Midbrain (tissue), 1 donor: ENCODE data around the gene EVX2.

Source experiments
- DNase-seq: peaks from one replicate; lab custom pipeline; 2025; lab: John Stamatoyannopoulos, UW

EVX2 gene

DNA sequence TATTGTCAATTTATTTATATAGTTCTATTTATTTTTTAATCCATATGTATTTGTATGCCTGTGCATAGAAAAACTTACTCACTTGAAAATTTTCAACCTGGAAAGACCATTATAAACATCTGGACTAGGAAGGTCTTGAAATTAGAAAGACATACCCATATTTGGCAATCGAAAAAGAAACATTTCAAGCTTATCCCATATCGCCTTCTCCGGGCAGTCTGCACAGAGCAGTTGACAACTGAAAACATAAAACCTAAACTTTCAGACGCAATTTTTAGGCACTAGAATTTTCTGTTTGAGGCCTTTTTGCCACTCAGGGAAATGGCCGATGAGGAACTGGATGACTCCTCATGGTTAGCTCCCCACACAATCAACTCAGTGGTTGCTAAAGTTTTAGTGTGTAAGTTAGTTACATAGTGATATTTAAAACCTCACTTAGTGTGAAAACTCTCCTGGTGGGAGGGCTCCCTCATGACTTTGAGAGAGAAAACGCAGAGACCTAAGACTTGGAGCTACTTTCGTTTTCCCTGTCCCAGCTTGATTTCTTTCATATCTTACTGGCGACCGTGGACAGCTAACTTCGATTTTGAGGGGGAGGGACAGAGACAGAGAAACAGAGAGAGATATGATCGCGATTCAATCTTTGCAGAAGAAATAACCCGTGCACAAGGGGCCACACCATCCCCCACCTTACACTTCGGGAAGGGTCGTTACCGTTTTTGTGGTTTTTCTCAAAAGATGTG, 12.7 kb upstream of the EVX2 start:
- no peak for DNase-seq

DNA sequence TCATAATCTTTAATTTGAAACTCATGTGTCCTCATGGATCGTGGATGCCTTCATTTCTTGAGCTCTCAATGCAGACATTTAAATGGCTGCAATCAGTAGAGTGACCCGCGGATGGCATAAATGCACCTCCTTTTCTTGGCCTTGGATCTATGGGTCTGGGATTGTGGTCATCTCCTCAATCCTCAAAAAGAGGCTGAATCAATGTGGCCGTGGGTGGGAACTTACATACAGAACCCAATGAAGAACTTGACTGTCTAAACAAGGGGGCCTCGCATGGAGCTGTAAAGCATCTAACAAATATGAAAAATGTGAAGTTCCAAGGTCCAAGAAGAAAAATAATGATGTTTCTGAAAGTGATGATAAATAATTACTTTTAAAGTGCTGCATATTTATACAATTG, 11.7 kb upstream of the EVX2 start:
- DNase-seq: no peak

DNA sequence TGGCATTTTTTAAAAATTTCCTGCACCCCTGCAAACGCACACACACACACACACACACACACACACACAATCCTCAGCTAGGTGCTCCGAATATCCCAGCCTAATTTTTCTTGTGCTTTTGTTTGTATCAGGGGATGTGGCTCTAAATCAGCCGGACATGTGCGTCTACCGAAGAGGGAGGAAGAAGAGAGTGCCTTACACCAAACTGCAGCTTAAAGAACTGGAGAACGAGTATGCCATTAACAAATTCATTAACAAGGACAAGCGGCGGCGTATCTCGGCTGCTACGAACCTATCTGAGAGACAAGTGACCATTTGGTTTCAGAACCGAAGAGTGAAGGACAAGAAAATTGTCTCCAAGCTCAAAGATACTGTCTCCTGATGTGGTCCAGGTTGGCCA, 10.6 kb upstream of the EVX2 start:
- DNase-seq: no peak

DNA sequence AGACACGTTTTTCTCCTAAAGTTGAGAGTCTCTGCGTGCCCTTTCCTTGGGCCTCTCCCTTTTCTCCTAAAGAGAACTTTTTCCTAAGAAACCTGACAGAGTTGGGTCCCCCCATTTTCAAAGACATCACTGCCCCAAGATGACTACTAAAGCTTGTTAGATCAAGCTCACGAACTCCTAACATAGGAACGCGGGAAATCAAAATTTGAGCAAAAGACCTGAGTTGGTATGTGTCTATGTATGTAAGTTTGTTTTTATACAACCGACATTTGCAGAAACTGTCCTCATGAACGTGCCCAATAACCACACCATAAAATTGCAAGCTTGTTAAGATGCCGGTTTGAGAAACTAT, 10.1 kb upstream of the EVX2 start:
- no peak for DNase-seq

DNA sequence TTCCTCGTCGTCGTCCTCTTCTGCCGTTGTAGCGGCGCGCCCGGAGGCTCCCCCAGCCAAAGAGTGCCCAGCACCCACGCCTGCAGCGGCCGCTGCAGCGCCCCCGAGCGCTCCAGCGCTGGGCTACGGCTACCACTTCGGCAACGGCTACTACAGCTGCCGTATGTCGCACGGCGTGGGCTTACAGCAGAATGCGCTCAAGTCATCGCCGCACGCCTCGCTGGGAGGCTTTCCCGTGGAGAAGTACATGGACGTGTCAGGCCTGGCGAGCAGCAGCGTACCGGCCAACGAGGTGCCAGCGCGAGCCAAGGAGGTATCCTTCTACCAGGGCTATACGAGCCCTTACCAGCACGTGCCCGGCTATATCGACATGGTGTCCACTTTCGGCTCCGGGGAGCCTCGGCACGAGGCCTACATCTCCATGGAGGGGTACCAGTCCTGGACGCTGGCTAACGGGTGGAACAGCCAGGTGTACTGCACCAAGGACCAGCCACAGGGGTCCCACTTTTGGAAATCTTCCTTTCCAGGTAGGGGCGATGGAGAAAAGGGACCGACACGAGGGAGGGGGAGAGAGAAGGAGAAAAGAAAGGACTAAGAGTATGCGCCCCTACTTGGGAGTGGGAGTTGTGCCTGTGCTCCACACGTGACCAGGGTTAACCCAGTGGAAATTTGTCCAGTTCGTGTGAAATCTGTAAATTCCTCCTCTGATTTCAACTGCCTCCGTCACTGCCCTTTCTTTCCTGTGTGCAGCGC, 9.6 kb upstream of the EVX2 start:
- no peak for DNase-seq

DNA sequence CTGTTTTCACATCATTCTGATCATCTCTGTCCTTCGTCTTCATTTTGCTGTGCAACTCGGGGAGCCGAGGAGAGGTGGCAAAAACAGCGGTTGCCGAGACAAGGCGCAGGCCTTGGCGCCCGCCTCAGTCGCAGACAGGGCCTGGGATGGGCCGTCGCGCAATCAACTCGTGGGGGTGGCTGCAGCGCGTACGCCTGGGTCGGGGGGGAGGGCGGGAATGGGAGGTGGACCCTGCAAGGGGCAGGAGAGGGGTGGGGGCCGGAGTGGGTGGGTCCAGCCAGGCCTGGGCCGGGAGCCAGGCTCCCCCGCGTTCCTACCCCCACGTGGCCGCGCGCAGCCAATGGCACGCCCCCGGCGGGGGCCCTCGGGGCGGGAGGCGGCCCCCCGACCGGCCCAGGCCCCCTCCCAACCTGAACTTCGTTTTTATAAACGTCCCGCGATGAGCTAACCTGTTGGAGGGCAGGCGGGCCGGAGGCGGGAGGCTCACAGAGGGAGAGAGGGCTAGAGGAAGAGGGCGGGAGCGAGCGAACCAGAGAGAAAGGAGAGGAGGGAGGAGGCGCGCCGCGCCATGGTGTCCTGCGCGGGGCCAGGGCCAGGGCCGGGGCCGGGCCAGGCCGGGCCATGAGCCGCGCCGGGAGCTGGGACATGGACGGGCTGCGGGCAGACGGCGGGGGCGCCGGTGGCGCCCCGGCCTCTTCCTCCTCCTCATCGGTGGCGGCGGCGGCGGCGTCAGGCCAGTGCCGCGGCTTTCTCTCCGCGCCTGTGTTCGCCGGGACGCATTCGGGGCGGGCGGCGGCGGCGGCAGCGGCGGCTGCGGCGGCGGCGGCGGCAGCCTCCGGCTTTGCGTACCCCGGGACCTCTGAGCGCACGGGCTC, 8.7 kb upstream of the EVX2 start, which contains the start of gene HOXD13:
Gene HOXD13, plus strand, starts transcription at position 452 of the 875 bp plus-strand sequence. Its CDS starts 170 bp downstream, at position 622.
- DNase-seq: no peak

DNA sequence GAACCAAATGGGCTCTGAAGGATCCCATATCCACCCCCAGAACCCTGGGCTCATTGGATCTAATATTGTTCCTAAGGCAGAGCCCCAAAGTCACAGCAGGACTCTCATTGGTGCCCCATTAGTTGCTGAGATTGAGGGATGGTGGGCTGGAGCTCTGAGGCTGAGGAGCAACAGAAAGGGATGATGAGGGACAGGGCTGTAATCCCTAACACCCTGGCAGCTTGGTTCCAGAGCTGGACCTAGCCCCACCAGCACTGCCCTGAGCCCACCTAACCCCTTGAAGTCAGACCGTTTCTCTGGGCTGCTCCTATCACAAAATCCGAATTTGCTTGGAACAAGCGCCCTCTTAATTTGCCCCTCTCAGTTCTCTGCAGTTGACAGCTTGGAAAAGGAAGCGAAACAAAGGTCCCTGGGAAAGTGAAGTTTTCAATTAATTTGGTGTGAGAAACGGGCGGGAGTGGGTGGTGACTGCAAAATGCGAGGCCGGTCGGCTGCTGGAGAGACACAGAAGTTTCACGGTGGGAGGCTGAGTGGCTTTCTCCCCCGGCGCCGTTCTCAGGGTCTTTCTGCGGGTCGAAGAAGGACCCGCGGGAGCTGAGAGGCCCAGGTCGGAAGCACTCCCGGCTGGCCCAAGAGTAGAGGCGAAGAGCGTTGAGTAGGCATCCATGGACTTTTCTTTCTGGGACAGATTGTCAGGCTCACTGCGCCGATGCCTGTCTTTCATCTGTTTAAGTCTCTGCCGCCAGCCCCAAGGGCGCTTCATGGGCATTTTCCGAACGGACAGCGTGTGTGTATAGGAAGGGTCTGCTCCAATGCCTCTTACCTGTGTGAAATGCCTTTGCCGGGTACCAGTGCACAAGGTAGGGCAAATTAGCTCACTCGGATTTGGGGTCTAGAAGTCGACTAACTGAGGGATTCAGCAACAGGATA, 7.8 kb upstream of the EVX2 start:
- no peak for DNase-seq

DNA sequence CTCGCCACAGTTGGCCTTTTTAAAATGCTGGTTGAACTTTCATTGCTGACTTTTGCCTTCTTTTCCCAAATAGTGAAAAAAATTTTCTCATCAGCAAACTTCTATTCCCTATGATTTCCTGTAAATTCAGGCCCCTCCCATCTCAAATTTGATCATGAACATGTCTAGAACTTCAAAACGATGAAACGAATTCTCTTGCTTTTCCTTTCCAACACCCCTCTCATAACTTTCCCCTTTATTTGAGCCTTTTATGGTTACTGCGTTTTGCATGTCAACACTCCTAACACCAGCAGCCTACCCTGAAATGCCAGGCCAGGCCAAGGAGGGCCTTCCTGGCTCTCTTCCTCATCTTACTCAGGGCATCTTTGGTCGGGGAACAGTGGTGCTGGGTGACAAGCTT, 7.1 kb upstream of the EVX2 start:
- no peak for DNase-seq

DNA sequence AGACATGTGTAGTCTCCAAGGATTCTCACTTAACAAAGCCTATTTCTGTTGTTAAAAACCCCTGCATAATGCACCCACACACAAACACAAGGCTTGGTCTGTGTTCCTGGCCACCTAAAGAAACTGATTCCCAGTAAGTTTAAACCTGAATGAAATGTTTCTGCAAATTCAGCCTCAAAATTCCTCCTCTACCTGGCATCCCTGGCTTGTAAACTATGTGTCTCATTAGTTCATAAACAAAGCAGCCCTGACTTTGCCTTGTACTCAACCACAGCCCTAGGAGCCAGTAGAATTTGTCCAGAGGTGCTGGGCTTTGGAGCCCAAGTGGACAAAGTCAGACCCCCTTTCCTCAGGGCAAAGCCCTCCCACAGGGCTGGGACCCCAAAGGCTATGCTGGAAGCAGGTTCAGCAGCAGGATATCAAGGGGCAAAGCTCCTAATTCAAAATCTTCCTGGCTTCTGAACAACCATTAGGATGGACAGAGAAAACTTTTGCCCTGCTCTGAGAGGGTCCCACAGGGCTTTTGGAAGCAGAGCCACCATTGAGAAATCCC, 6.2 kb upstream of the EVX2 start:
- no peak for DNase-seq

DNA sequence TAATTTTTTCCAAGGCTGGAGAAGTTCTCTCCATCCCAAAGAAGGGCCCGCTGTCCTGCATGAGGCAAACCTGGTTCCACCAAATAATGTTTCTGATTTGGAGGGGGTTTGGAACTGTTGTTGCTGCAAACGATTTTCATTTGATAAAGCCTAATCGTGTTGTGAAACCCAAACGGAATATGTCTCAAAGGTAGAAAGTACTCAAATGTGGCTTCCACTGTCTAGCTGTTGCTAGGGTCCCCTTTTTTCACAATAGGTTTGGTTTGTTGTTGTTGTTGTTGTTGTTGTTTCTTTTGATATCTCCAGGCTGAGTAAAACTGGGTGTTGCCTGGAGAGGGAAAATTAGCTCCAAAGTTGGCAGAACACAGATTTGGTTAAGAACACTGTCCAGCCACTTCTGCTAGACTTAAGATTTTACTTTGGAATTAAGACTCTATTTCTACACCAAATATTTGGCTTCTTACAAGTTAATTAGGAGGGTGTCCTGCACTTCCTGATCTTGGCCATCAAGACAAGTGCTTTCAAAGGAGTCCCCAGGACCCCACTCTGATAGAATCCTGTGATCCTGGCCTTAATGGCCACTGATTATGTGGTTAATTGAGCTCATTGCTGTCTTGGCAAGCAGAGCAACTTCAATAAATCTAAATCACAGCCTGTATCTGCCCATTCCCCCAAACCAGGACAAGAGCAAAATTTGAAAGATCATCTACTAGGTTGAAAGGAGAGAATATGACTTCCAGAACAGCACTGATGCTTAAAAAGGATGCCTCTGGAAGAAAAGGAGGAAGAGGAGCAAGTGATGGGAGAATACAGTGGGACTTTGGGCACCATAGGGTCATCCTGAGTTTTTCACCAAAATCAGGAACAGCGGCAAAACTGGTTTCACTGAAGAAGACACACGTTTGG, 5.4 kb upstream of the EVX2 start:
- DNase-seq: no peak

DNA sequence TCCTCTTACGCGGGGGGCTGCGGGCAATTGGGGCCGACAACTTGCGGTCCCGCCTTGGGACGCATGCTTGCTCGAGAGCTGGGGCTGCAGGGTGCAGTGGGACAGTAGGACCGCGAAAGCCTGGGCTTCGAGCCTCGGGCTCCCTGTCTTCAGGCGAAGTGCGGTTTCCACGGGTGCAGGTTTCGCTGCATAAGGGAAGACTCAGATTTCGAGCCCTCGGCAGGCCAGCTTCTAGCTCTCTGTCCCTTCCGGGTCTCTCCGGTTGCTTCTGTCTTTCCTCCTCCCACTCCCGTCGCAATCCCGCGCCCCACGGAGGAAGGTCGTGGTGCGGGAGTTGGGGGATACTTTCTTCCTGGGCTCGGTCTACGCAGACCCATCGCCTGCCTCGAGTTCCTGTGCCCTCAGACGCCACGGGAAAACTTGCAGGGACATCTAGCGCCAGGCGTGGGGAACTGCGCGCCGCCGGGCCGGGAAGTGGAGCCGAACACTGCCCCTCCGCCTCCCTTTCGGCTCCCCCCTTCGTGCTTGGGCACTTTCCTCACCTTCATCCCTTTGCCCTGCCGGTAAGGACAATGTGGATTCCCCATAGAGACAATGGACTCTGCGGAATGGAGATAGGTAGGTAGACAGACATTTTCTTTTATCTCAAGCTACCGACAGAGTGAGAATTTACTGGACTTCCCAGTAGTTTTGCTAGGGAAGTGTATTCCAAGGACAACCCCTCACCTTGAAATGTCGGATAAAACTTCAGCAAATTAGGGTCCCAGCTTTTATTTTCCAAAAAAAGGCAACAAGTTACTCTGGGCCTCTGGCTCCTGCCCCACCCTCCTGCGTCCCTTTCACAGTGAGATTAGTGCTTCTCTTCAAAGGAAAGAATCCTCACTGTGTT, 4.5 kb upstream of the EVX2 start:
- peak; percentile 5 for DNase-seq

DNA sequence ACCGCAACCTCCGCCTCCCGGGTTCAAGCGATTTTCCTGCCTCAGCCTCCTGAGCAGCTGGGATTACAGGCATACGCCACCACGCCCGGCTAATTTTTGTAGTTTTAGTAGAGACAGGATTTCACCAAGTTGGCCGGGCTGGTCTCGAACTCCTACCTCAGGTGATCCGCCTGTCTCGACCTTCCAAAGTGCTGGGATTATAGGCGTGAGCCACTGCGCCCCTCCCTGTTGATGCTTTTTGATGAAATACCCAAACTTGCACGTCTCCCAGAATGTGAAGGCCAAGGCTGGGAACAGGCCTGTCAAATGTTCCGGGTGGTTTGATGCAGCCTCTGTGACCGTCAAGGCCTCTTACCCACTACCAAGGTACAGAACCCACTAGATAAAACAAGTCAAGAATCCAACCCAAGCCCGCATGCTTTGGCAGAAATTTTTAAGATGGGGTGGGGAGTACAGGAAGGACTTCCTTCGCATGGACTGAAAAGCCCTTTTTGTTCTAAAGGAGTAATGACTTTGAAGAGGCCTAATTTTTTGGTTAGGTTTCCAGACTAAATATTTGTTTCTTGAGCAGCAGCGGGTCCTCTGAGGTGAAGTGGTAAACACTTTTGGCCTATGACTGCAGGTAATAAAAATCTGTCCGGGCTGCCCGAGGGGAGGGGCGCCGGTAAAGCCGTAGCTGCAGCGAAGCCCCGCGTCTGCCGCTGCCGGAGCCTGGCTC, 3.7 kb upstream of the EVX2 start:
- DNase-seq: no peak

DNA sequence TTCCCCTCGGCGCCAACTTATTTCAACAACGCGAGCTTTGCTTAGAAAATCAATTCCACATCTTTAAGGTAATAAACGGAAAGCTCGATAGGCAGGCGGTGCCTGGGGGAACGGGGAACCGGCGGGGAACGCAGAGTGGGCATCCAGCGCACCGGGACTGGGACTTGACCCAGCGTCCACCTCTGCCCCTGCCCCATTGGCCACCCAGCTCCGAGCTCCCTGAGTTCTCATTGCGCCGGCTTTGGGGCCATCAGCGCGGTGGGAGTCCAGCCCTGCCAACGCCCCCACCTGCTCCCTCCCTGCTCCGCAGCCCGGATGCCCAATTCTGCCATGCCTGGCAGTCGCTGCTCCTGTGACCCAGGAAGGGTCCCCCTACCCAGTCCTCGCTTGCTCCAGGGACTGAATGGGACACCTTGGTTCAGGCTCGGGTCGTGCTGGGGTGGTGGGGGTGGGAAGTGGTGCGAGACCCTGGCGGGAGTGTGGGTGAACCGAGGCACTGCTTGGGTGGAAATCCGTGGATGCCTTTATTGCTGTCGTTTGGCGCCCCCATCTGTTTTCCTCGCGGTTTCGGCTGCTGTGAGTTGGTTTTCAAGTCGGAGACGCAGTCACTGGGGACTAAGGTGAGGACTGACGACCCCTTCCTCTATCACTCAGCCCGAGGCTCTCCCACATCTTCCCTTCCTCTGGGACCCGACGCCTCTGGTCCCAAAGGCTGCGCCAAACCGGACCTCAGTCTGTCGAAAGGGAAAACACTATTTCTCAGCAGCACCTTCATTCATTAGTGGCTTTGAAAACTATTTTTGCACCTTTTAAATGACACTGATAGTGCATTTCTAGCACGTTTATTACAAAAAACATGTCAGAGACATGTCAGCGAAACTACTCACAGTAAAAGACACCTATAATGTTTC, 2.4 kb upstream of the EVX2 start:
- peak; percentile 63 for DNase-seq

DNA sequence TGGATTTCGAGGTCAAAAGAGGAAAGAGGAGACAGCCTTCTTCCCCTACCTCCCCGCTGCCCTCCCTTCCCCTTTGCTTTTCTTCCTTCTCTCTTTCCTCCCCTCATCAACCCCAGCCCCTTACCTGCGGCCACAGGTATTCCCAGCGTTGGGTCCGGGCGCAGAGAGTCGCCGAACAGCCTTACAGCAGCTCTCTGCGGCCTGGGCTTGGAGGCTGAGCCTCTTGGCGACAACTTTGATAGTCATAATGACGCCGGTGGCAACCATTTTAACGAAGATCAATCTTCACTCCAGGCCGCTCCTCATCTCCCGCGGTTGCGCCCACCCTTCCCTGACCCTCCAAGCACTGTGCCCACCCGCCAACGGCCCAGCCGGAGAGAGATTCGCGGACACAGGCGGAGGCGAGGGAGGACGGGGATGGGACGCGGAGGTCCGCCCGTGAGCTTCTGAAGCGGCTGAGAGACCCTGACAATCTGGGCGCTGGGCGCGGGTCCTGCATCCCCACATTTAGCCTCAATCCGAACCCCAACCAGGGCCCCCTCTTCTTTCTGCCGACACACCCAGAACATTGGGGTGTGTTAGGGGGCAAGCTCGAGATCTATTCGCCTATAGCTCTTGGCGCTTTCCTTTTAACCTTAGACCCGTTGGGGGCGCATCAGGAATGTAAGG, 1.5 kb upstream of the EVX2 start:
- no peak for DNase-seq

DNA sequence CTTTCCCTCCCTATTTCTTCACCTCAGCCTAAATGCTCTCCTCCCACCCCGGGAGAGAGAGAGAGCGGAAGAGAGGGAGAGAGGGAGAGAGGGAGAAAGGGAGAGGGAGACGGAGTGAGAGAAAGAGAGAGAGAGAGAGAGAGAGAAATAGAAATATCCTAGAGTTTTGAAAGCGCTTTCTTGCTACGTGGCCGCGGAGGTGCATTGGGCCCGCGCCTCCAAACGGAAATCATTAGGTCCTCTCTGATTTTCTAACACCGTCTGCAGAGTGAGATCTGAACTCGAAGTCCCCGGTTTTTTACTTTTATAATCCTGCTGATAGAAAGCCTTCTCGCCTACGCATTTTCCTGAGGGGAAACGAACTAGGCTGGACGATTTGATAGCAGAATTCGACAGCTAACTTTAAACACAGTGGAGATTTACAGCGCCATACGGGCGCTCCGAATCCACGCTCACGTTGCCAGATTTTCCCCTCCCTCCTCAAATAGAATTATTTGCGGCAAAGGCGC, 903 bp upstream of the EVX2 start:
- DNase-seq: no peak
